Activated CD8-positive, alpha-beta T cell treated with anti-CD3 and anti-CD28 coated beads, Interleukin-2, amount 10 ng/mL, durations not matched to agents 7 days and 5 days (primary cell): ENCODE results near the gene HLA-E. TPM values are rescaled to one million over a fixed set of nuclear protein-coding genes. Genes with fewer than 3 reads are reported as not detected.
"Not testable (repeated sequence)": the region's sequence is repeated elsewhere in the genome, so short reads cannot be mapped to it uniquely, and the experiment has no call there.

Experiments
- ATAC-seq: fragments of 150-1000 bp; cut with Tn5 transposase; one replicate; pipeline ENCODE4 v1.10.0; 2021; ENCODE audit warnings: moderate library complexity
- CTCF ChIA-PET: fragments of 350-600 bp; sonication (Branson Sonifier 250); formaldehyde crosslinking; loops from one replicate; lab custom pipeline; 2021; ENCODE audit warnings: antibody characterized with exemption; lab: Charles Lee
- POLR2A ChIA-PET: fragments of 350-600 bp; sonication (Branson Sonifier 250); formaldehyde crosslinking; loops from one replicate; lab custom pipeline; 2021; ENCODE audit warnings: antibody characterized with exemption; lab: Charles Lee
- DNase-seq: peaks from one replicate; pipeline ENCODE4 v3.0.0-alpha.2; 2020
- H3K27ac Mint-ChIP-seq: one replicate; pipeline ENCODE4 v1.8.0; 2021; ENCODE audit warnings: mild to moderate bottlenecking, mixed read lengths
- H3K27me3 Mint-ChIP-seq: one replicate; pipeline ENCODE4 v1.8.0; 2021; ENCODE audit warnings: low read depth, mixed read lengths
- H3K36me3 Mint-ChIP-seq: one replicate; pipeline ENCODE4 v1.8.0; 2021; ENCODE audit warnings: low read depth, mixed read lengths
- H3K4me1 Mint-ChIP-seq: one replicate; pipeline ENCODE4 v1.8.0; 2021; ENCODE audit warnings: low read depth, mixed read lengths
- H3K4me3 Mint-ChIP-seq: one replicate; pipeline ENCODE4 v1.8.0; 2021; ENCODE audit warnings: mild to moderate bottlenecking, mixed read lengths
- H3K9me3 Mint-ChIP-seq: one replicate; pipeline ENCODE4 v1.8.0; 2022; ENCODE audit warnings: mixed read lengths; ENCODE audit not compliant: insufficient read depth
- total RNA-seq, 2 experiments: library from RNA; stranded (reverse); gene quantifications; one replicate each; pipeline ENCODE4 v1.2.3, GENCODE V29; 2021

Gene HLA-E
- total RNA-seq, 2 experiments from 2014 or later: 523 to 536 TPM

DNA sequence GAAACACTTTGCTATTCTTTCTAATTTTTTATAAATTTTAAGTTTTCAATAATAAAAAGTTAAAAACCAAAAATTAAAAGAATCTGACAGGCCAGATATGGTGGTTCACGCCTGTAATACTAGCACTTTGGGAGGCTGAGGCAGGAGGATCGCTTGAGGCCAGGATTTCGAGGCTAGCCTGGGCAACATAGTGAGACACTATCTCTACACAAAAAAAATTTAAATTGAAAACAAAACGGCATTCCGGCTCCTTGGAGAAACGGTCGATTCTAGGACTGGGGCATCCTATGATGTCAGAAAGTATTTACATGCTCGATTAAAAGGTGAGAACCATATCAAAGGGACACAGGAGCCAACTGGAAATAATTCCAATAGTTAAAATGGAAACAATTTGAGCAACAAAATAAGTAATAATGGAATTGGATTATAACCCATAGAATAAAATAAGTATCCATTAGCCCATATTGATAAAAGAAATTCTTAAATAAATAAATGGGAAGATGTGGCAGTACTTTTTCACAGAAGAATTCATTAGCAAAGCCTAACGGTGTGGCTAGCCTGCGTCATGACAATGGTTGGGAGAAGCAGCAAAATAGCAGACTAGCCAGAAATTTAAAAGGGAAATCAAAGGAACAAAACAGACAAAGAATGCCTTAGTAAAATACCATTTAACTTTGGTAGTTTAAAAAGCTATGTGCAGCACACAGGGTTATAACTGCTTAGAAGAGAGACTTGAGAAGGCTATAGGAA lies 21.3 kb downstream of the HLA-E start:
- peak overlapping the region; percentile 45 for H3K27ac Mint-ChIP-seq
- H3K4me1 Mint-ChIP-seq: peaks cover 72% of the 10 kb centered on the region
- H3K27me3 Mint-ChIP-seq: no peaks in the 10 kb centered on the region
- H3K4me3 Mint-ChIP-seq: no peak overlapping the region
- ChIA-PET CTCF (interaction anchor here (1.0 to 4.7 kb wide), 11 partner anchors 8 to 37 kb away, joined by 3 to 48 read pairs (median 16); no protein-coding TSS in a partner anchor), POLR2A (interaction anchor here (1.2 to 13.0 kb wide), 2 partner anchors 10 to 17 kb away, joined by 12 to 275 read pairs; no protein-coding TSS in a partner anchor)
- H3K36me3 Mint-ChIP-seq: peaks cover 8% of the 10 kb centered on the region
- no peak for DNase-seq
- ATAC-seq: no peak
- peaks cover 5% of the 10 kb centered on the region for H3K9me3 Mint-ChIP-seq

DNA sequence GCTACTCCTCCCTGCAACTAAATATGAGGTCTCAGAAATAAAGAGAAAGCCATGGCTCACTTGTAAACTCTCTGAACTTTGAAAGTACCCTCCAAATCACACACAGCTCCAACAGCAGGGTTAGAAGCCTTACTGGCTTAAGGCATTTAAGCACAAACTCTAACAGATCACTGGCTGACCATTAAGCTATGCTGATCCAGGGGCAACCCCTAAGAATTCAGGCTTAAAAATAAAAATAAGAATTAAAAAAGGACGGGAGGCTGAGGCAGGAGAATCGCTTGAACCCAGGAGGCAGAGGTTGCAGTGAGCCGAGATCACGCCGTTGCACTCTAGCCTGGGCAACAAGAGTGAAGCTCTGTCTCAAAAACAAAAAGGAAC lies 21.8 kb downstream of the HLA-E start:
- peaks cover 8% of the 10 kb centered on the region for H3K36me3 Mint-ChIP-seq
- H3K4me3 Mint-ChIP-seq: no peak overlapping the region
- ATAC-seq (no peak), DNase-seq (no peak)
- ChIA-PET POLR2A (interaction anchor here (13.0 kb wide), 1 partner anchor 17 kb away, joined by 275 read pairs; no protein-coding TSS in a partner anchor), CTCF (interaction anchor here (1.3 to 4.7 kb wide), 9 partner anchors 15 to 103 kb away, joined by 3 to 48 read pairs (median 16); no protein-coding TSS in a partner anchor)
- no peaks in the 10 kb centered on the region for H3K27me3 Mint-ChIP-seq
- H3K9me3 Mint-ChIP-seq: peaks cover 5% of the 10 kb centered on the region
- peak overlapping the region; percentile 45 for H3K27ac Mint-ChIP-seq
- H3K4me1 Mint-ChIP-seq: peaks cover 73% of the 10 kb centered on the region

DNA sequence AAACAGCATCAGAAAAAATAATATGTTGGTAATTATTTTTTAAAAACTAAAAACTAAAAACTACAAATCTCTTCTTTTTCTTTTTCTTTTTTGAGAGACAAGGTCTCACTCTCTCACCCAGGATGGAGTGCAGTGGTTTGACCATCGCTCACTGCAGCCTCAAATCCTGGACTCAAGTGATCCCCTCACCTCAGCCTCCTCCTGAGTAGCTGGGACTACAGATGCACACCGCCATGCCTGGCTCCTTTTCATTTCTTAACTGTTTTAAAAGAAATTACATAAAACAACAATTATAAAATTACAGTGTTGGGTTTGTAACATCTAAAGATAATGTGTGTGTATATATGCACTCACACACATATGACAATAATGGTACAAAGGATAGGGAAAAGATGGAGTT lies 24.1 kb downstream of the HLA-E start:
- Mint-ChIP-seq H3K9me3 (peaks cover 4% of the 10 kb centered on the region), H3K36me3 (peaks cover 9% of the 10 kb centered on the region), H3K4me1 (peaks cover 74% of the 10 kb centered on the region), H3K4me3 (no peak overlapping the region), H3K27me3 (no peaks in the 10 kb centered on the region), H3K27ac (no peak overlapping the region)
- no peak for ATAC-seq
- ChIA-PET POLR2A (interaction anchor here (13.0 kb wide), 1 partner anchor 20 kb away, joined by 275 read pairs; no protein-coding TSS in a partner anchor), CTCF (interaction anchor here (1.2 kb wide), 1 partner anchor 18 kb away, joined by 9 read pairs; no protein-coding TSS in a partner anchor)
- no peak for DNase-seq

DNA sequence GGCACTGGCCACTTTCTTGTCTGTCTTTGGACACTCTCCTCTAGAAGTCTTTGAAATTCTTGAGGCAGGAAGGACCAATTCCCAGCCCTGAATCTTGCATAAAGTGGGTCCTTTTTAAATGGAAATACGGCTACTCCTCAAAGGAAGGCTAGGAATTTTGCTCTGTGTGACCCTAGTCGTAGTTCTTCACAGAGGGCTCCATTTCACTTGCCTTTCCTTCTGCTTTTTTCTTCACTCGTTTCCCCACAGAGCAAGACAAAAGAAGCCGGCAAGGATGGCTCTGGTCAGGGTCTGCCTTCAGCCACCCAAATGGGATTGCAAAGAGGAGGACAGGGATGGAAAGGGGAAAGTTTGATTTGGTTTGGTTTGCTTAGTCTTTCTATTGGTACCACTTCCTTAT lies 25.8 kb downstream of the HLA-E start:
- Mint-ChIP-seq H3K36me3 (peaks cover 18% of the 10 kb centered on the region), H3K27ac (peak overlapping the region; percentile 87), H3K4me1 (peaks cover 70% of the 10 kb centered on the region), H3K9me3 (peaks cover 14% of the 10 kb centered on the region), H3K27me3 (no peaks in the 10 kb centered on the region), H3K4me3 (peak overlapping the region; percentile 80)
- ChIA-PET CTCF (no interaction called here), POLR2A (interaction anchor here (1.0 to 13.0 kb wide), 2 partner anchors 11 to 21 kb away, joined by 3 to 275 read pairs; no protein-coding TSS in a partner anchor)
- DNase-seq: no peak
- ATAC-seq: no peak

DNA sequence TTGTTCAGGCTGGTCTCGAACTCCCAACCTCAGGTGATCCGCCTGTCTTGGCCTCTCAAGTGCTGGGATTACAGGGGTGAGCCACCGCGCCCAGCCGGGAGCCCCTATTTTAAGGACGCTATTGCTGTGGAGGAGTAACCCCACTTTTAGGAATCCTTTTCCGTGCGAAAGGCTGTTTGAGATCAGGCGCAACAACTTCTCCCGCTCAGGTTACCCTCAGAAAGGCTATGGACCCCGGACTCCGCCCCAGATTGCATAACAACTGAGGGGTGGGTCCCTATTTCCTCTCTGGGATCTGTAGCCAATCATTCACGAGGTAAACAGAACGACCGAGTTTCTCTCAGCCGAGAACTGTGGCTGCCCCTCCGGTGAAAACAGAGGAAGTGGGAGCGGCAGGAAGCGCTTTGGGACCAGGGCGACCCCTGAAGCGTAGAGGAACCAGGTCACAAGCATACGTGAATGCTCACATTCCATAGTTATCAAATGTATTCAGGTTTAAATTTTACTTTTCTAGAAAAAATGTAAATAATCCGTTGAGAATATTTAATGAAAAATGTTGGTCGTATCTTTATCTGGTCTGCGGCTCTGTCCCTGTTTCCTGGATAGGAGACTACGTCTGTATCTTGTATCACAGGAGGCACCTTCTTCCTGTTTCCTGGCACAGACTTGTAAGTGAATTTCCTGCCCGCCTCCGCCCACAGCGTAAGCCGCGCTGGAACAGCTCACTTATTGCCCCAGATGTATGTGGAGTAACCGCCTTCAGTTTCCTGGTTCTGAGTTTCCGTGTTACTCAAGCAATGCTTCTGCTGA lies 26.8 kb downstream of the HLA-E start:
- CTCF ChIA-PET: interaction anchor here (1.0 to 4.0 kb wide), 6 partner anchors 11 to 571 kb away, joined by 3 to 43 read pairs (median 6); no protein-coding TSS in a partner anchor
- ATAC-seq (peak; percentile 92), DNase-seq (peak; percentile 95)
- Mint-ChIP-seq H3K27me3 (no peaks in the 10 kb centered on the region), H3K9me3 (peaks cover 21% of the 10 kb centered on the region), H3K4me1 (peaks cover 64% of the 10 kb centered on the region), H3K4me3 (peak overlapping the region; percentile 80), H3K36me3 (peaks cover 26% of the 10 kb centered on the region), H3K27ac (peak overlapping the region; percentile 97)
- POLR2A ChIA-PET: interaction anchor here (0.7 to 13.0 kb wide), 3 partner anchors 7 to 26 kb away, joined by 3 to 275 read pairs (median 3); no protein-coding TSS in a partner anchor

DNA sequence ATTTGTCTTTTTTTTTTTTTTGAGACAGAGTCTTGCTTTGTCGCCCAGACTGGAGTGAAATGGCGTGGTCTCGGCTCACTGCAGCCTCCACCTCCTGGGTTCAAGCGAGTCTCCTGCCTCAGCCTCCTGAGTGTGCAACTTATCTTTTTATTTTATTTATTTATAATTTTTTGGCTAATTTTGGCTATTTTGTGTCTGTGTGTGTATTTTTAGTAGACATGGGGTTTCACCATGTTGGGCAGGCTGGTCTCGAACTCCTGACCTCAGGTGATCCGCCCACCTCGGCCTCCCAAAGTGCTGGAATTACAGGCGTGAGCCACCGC lies 27.4 kb downstream of the HLA-E start:
- Mint-ChIP-seq H3K36me3 (peaks cover 27% of the 10 kb centered on the region), H3K27ac (peak overlapping the region; percentile 97), H3K9me3 (peaks cover 21% of the 10 kb centered on the region), H3K4me3 (peak overlapping the region; percentile 80), H3K4me1 (peaks cover 58% of the 10 kb centered on the region)
- not testable (repeated sequence) for DNase-seq, H3K27me3 Mint-ChIP-seq, ATAC-seq
- ChIA-PET POLR2A (interaction anchor here (0.7 to 13.0 kb wide), 3 partner anchors 8 to 26 kb away, joined by 3 to 275 read pairs (median 3); no protein-coding TSS in a partner anchor), CTCF (interaction anchor here (1.0 to 4.0 kb wide), 6 partner anchors 10 to 571 kb away, joined by 3 to 43 read pairs (median 6); no protein-coding TSS in a partner anchor)

DNA sequence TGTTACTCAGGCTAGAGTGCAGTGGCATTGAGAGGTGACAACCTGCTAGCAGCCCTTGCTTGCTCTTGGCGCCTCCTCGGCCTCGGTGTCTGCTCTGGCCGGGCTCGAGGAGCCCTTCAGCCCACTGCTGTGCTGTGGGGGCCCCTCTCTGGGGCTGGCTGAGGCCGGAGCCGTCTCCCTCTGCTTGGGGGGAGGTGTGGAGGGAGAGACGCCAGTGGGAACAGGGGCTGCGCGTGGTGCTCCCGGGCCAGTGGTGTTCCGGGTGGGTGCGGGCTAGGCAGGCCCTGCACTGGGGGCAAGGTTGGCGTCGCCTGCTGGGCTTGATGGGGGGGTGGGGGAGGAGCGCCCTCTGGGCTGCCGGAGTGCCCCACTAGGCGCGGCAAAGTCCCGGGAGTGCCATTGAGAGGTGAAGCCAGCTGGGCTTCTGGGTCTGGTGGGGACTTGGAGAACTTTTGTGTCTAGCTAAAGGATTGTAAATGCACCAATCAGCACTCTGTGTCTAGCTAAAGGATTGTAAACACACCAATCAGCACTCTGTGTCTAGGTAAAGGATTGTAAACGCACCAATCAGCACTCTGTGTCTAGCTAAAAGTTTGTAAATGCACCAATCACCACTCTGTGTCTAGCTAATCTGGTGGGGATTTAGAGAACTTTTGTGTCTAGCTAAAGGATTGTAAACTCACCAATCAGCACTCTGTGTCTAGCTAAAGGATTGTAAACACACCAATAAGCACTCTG lies 28.6 kb downstream of the HLA-E start:
- not testable (repeated sequence) for DNase-seq, ATAC-seq, H3K27me3 Mint-ChIP-seq
- CTCF ChIA-PET: interaction anchor here (0.6 to 4.0 kb wide), 9 partner anchors 8 to 27 kb away, joined by 3 to 43 read pairs (median 8); no protein-coding TSS in a partner anchor
- Mint-ChIP-seq H3K9me3 (peaks cover 21% of the 10 kb centered on the region), H3K4me3 (peak overlapping the region; percentile 22), H3K36me3 (peaks cover 29% of the 10 kb centered on the region), H3K4me1 (peaks cover 50% of the 10 kb centered on the region), H3K27ac (peak overlapping the region; percentile 84)
- POLR2A ChIA-PET: interaction anchor here (0.7 to 13.0 kb wide), 4 partner anchors 9 to 24 kb away, joined by 6 to 275 read pairs (median 10); no protein-coding TSS in a partner anchor

DNA sequence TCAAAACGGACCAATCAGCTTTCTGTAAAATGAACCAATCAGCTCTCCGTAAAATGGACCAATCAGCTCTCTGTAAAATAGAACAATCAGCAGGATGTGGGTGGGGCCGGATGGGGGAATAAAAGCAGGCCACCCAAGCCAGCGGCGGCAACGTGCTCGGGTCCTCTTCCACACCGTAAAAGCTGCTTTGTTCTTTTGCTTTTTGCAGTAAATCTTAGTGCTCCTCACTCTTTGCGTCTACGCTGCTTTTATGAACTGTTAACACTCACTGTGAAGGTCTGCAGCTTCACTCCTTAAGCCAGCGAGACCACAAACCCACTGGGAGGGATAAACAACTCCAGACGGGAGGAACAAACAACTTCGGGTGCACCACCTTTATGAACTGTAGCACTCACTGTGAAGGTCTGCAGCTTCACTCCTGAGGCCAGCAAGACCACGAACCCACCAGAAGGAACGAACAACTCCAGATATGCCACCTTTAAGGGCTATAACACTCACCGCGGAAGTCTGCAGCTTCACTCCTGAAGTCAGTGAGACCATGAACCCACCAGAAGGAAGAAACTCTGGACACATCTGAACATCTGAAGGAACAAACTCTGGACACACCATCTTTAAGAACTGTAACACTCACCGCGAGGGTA lies 29.3 kb downstream of the HLA-E start:
- peak overlapping the region; percentile 22 for H3K4me3 Mint-ChIP-seq
- CTCF ChIA-PET: interaction anchor here (0.6 to 4.0 kb wide), 9 partner anchors 9 to 35 kb away, joined by 3 to 43 read pairs (median 7); no protein-coding TSS in a partner anchor
- H3K4me1 Mint-ChIP-seq: peaks cover 52% of the 10 kb centered on the region
- DNase-seq: peak; percentile 78
- H3K36me3 Mint-ChIP-seq: peaks cover 30% of the 10 kb centered on the region
- H3K27me3 Mint-ChIP-seq, ATAC-seq: not testable (repeated sequence)
- H3K27ac Mint-ChIP-seq: peak overlapping the region; percentile 84
- H3K9me3 Mint-ChIP-seq: peaks cover 21% of the 10 kb centered on the region
- POLR2A ChIA-PET: interaction anchor here (0.7 to 13.0 kb wide), 4 partner anchors 9 to 25 kb away, joined by 6 to 275 read pairs (median 10); no protein-coding TSS in a partner anchor

DNA sequence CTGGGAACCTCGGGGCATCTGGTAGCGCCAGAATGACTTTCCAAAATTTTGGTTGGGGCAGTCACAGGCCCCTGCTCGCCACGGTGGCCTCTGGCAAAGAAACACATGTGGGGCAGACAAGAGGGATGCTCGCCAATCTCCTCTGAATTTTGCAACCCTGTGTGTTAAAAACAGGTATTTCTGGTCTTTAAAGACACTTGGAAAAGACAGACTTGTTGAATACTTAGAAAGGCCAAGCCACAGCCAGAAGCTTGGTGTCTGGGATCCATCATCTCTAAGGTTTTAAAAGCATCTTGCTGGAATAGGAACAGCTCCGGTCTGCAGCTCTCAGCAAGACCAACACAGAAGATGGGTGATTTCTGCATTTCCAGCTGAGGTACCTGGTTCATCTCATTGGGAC lies 31.2 kb downstream of the HLA-E start:
- H3K9me3 Mint-ChIP-seq: peaks cover 21% of the 10 kb centered on the region
- CTCF ChIA-PET: interaction anchor here (1.2 to 3.3 kb wide), 2 partner anchors 12 to 37 kb away, joined by 3 to 19 read pairs; no protein-coding TSS in a partner anchor
- no peak overlapping the region for H3K4me3 Mint-ChIP-seq
- H3K27ac Mint-ChIP-seq: no peak overlapping the region
- DNase-seq: no peak
- peaks cover 41% of the 10 kb centered on the region for H3K36me3 Mint-ChIP-seq
- H3K27me3 Mint-ChIP-seq: no peaks in the 10 kb centered on the region
- POLR2A ChIA-PET: interaction anchor here (0.8 kb wide), 1 partner anchor 27 kb away, joined by 3 read pairs; no protein-coding TSS in a partner anchor
- no peak for ATAC-seq
- peaks cover 41% of the 10 kb centered on the region for H3K4me1 Mint-ChIP-seq

DNA sequence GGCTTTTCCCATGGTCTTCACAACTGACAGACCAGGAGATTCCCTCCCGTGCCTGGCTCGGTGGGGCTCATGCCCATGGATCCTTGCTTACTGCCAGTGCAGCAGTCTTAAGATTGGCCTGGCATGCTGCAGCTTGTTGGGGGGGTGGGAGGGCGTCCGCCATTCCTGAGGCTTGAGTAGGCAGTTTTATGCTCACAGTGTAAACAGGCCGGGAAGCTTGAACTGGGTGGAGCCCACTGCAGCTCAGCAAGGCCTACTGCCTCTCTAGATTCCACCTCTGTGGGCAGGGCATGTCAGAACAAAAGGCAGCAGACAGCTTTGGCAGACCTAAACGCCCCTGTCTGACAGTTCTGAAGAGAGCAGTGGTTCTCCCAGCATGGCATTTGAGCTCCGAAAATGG lies 31.8 kb downstream of the HLA-E start:
- not testable (repeated sequence) for H3K27ac Mint-ChIP-seq, ATAC-seq
- peaks cover 37% of the 10 kb centered on the region for H3K4me1 Mint-ChIP-seq

More for the DNA sequence above, 31.8 kb downstream of the HLA-E start:
- H3K27me3 Mint-ChIP-seq, H3K4me3 Mint-ChIP-seq, DNase-seq: not testable (repeated sequence)
- POLR2A ChIA-PET: interaction anchor here (0.8 to 1.1 kb wide), 3 partner anchors 12 to 94 kb away, joined by 3 read pairs; no protein-coding TSS in a partner anchor
- CTCF ChIA-PET: interaction anchor here (1.1 to 3.3 kb wide), 6 partner anchors 10 to 68 kb away, joined by 3 to 19 read pairs (median 4); no protein-coding TSS in a partner anchor
- peaks cover 43% of the 10 kb centered on the region for H3K36me3 Mint-ChIP-seq
- H3K9me3 Mint-ChIP-seq: peaks cover 21% of the 10 kb centered on the region
